Liver (tissue), 9 donors: ENCODE data around the gene SMYD3. TPM values are rescaled to one million over a fixed set of nuclear protein-coding genes. Genes with fewer than 3 reads are reported as not detected.

Experiments used
- DNase-seq: peaks from one replicate; pipeline ENCODE4 v3.0.0-alpha.2; 2017; ENCODE audit warnings: low spot score
- H3K27ac ChIP-seq, 2 donors: one replicate each; pipeline ENCODE4 v1.7.0; 2013; ENCODE audit warnings: inconsistent platforms in 2 of 2, low read length in 2 of 2, control low read depth in 1 of 2, low read depth in 1 of 2, mild to moderate bottlenecking in 1 of 2
- H3K27me3 ChIP-seq, 4 donors: one replicate each; pipeline versions ENCODE4 v1.6.1 to v1.7.0; 2013; ENCODE audit warnings: low read length in 3 of 4, inconsistent platforms in 1 of 4, mild to moderate bottlenecking in 1 of 4, moderate library complexity in 1 of 4; ENCODE audit not compliant: control insufficient read depth in 4 of 4, insufficient read depth in 4 of 4
- H3K36me3 ChIP-seq, 4 donors: one replicate each; pipeline versions ENCODE4 v1.6.1 to v1.7.0; 2013; ENCODE audit warnings: low read length in 3 of 4, mild to moderate bottlenecking in 3 of 4, low read depth in 1 of 4, moderate library complexity in 1 of 4; ENCODE audit not compliant: control insufficient read depth in 4 of 4, insufficient read depth in 3 of 4
- H3K4me1 ChIP-seq, 4 donors: one replicate each; pipeline versions ENCODE4 v1.6.1 to v1.7.0; 2013; ENCODE audit warnings: low read length in 3 of 4, mild to moderate bottlenecking in 3 of 4, moderate library complexity in 1 of 4; ENCODE audit not compliant: control insufficient read depth in 4 of 4, insufficient read depth in 4 of 4
- H3K4me3 ChIP-seq, 3 donors: one replicate each; pipeline versions ENCODE4 v1.6.1 to v1.7.0; 2013; ENCODE audit warnings: low read length in 3 of 3, control low read depth in 1 of 3, low read depth in 1 of 3, mild to moderate bottlenecking in 1 of 3
- H3K9ac ChIP-seq, 2 donors: one replicate each; pipeline ENCODE4 v1.7.0; 2013; ENCODE audit warnings: low read length in 2 of 2, mild to moderate bottlenecking in 2 of 2, moderate library complexity in 2 of 2, control low read depth in 1 of 2, low read depth in 1 of 2
- H3K9me3 ChIP-seq, 4 donors: one replicate each; pipeline versions ENCODE4 v1.6.1 to v1.7.0; 2013; ENCODE audit warnings: low read length in 3 of 4; ENCODE audit not compliant: control insufficient read depth in 4 of 4
- CTCF ChIP-seq: fragments of 150-350 bp; IDR thresholded peaks from 2 replicates; pipeline ENCODE4 v1.5.1; 2017; ENCODE audit warnings: improper control_type of control experiment, low read depth, low read length; ENCODE audit not compliant: missing input control
- EGR1 ChIP-seq, 2 donors: IDR thresholded peaks; 2 replicates each; pipeline ENCODE4 v1.6.1; 2016 to 2018; ENCODE audit warnings: antibody characterized with exemption in 2 of 2, low read depth in 2 of 2
- GABPA ChIP-seq, 2 donors: IDR thresholded peaks in 1 of 2; conservative IDR thresholded peaks in 1 of 2; 2 replicates each; pipeline ENCODE4 v1.6.1; 2016; ENCODE audit warnings: antibody characterized with exemption in 2 of 2, mild to moderate bottlenecking in 1 of 2, moderate library complexity in 1 of 2
- HNF4A ChIP-seq, 2 donors: conservative IDR thresholded peaks; 2 replicates each; pipeline ENCODE4 v1.6.1; 2016; ENCODE audit warnings: antibody characterized with exemption in 2 of 2, mild to moderate bottlenecking in 2 of 2
- HNF4G ChIP-seq: IDR thresholded peaks from 2 replicates; pipeline ENCODE4 v1.6.1; 2016; ENCODE audit warnings: antibody characterized with exemption
- JUND ChIP-seq, 2 donors: IDR thresholded peaks; 2 replicates each; pipeline ENCODE4 v1.6.1; 2016; ENCODE audit warnings: antibody characterized with exemption in 2 of 2
- NR2F2 ChIP-seq: IDR thresholded peaks from 2 replicates; pipeline ENCODE4 v1.6.1; 2016; ENCODE audit warnings: antibody characterized with exemption
- RXRA ChIP-seq, 2 donors: IDR thresholded peaks; 2 replicates each; pipeline ENCODE4 v1.6.1; 2017 to 2018; ENCODE audit warnings: antibody characterized with exemption in 2 of 2, mild to moderate bottlenecking in 1 of 2
- TAF1 ChIP-seq: conservative IDR thresholded peaks from 2 replicates; pipeline ENCODE4 v1.6.1; 2016; ENCODE audit warnings: antibody characterized with exemption, mild to moderate bottlenecking
- WGBS: extraction: QIAGEN DNeasy Blood & Tissue Kit; methylation state at CpG from one replicate; pipeline ENCODE4 v1.1.7; 2013; 5-methylcytosine and 5-hydroxymethylcytosine counted together
- polyA plus RNA-seq, 2 donors: library from polyadenylated mRNA; stranded (reverse) in 1 of 2; unstranded in 1 of 2; fragments of 200-250 nt in 1 of 2; fragments of >200 nt in 1 of 2; fragmentation: Nextera tagmentation in 1 of 2; extraction: Ambion mirVana in 1 of 2; gene quantifications; one replicate each; pipeline versions ENCODE4 v1.2.1 to v1.2.3, GENCODE V29; 2013 to 2015
- total RNA-seq, 2 donors: library from RNA; depleted of rRNA; stranded (reverse); fragments of >200 nt; gene quantifications; one replicate each; pipeline ENCODE4 v1.2.3, GENCODE V29; 2014
- TF ChIP-seq, protein P1 (sequence below): IDR thresholded peaks from 2 replicates; pipeline ENCODE4 v1.6.1; 2016; ENCODE audit warnings: antibody characterized with exemption
- TF ChIP-seq, protein P2 (sequence below): IDR thresholded peaks from 2 replicates; pipeline ENCODE4 v1.6.1; 2016; ENCODE audit warnings: antibody characterized with exemption
- donor health status: healthy.
- donor health status: healthy.
- donor health status: healthy.
- donor health status: healthy.
- donor health status: healthy.

SMYD3 gene
- total and polyA plus RNA-seq, 4 donors = 3.1 to 9.1 (median 8.0) TPM

- no peak overlapping the region for H3K27ac ChIP-seq
- 74% methylated on average over 6 of the region's 6 CpGs for WGBS
- no peaks in the 10 kb centered on the region for H3K36me3 ChIP-seq
- no peak for DNase-seq
- no peaks in the 10 kb centered on the region for H3K27me3 ChIP-seq
- TF ChIP-seq, protein P1, sequence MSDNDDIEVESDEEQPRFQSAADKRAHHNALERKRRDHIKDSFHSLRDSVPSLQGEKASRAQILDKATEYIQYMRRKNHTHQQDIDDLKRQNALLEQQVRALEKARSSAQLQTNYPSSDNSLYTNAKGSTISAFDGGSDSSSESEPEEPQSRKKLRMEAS = no peak
- TF ChIP-seq RXRA (IDR thresholded peaks at IDR 0.05) = no peak
- H3K9ac ChIP-seq = no peak overlapping the region
- no peaks in the 10 kb centered on the region for H3K4me1 ChIP-seq
- H3K4me3 ChIP-seq = no peak overlapping the region
- H3K9me3 ChIP-seq = no peaks in the 10 kb centered on the region
Measured at GRCh38 chr1:246350745-246351144, 156.3 kb downstream of the SMYD3 start.

GRCh38 chr1:246343937-246344336, 163.1 kb downstream of the SMYD3 start:
- Histone ChIP-seq H3K4me3 (no peak overlapping the region), H3K9me3 (no peaks in the 10 kb centered on the region), H3K4me1 (no peaks in the 10 kb centered on the region), H3K27ac (no peak overlapping the region), H3K27me3 (no peaks in the 10 kb centered on the region), H3K9ac (no peak overlapping the region), H3K36me3 (no peaks in the 10 kb centered on the region)
- no peak for TF ChIP-seq TAF1
- TF ChIP-seq GABPA (IDR thresholded peaks at IDR 0.05 in 1 of 2, conservative IDR thresholded peaks at IDR 0.05 in 1 of 2) = no peak
- TF ChIP-seq NR2F2 = no peak
- no peak for DNase-seq
- WGBS = 97% methylated on average over 2 of the region's 2 CpGs

- H3K4me1 ChIP-seq = no peaks in the 10 kb centered on the region
- 89% methylated on average over 1 of the region's 1 CpG for WGBS
Measured at GRCh38 chr1:246343251-246343650, 163.8 kb downstream of the SMYD3 start.

More at GRCh38 chr1:246343251-246343650, 163.8 kb downstream of the SMYD3 start:
- no peaks in the 10 kb centered on the region for H3K36me3 ChIP-seq
- H3K27me3 ChIP-seq = no peaks in the 10 kb centered on the region
- DNase-seq = no peak
- TF ChIP-seq EGR1 (IDR thresholded peaks at IDR 0.05; ENCODE audit: low read depth in 2 of 2) = no peak
- TF ChIP-seq CTCF = no peak
- TF ChIP-seq, protein P2, sequence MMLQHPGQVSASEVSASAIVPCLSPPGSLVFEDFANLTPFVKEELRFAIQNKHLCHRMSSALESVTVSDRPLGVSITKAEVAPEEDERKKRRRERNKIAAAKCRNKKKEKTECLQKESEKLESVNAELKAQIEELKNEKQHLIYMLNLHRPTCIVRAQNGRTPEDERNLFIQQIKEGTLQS = no peak
- no peak for TF ChIP-seq HNF4G
- TF ChIP-seq JUND (IDR thresholded peaks at IDR 0.05) = no peak
- TF ChIP-seq, protein P1 = no peak
- TF ChIP-seq TAF1 = no peak
- no peak for TF ChIP-seq RXRA (IDR thresholded peaks at IDR 0.05)
- TF ChIP-seq HNF4A (conservative IDR thresholded peaks at IDR 0.05) = no peak
- no peak overlapping the region for H3K9ac ChIP-seq
- H3K4me3 ChIP-seq = no peak overlapping the region
- H3K27ac ChIP-seq = no peak overlapping the region
- H3K9me3 ChIP-seq = no peaks in the 10 kb centered on the region
